ENCODE measurements around the gene SLC37A1.

Gene SLC37A1

DNA sequence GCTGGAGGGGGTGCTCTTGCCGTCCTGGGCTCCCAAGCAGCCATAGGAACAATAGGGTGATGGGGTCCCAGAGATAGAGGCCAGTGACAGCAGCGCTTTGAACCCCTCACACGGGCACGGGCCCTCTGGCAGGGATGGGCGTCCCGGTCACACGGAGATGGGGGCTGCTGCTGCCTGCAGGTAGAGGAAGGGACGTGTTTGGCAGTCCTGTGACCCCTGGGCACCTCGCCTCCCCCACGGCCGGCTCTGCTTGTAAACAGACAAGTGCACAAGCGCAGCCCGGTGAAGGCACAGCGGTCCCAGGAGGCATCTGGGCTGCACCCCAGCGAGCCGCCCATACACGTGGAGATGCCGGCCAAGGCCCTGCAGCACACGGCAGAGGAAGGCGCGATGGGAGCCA, 103.3 kb downstream of the SLC37A1 start:
- Histone ChIP-seq H3K27me3 (replicated peaks; ENCODE audit: control insufficient read depth, insufficient read depth, low read length) (no peaks in the 10 kb centered on the region; the same call in 1 of the 2 replicates), H3K4me3 (replicated peaks; ENCODE audit: low read depth, low read length) (no peak overlapping the region), H3K36me3 (ENCODE audit: control insufficient read depth, insufficient read depth, low read length) (no peaks in the 10 kb centered on the region)
- TF ChIP-seq, protein P1, sequence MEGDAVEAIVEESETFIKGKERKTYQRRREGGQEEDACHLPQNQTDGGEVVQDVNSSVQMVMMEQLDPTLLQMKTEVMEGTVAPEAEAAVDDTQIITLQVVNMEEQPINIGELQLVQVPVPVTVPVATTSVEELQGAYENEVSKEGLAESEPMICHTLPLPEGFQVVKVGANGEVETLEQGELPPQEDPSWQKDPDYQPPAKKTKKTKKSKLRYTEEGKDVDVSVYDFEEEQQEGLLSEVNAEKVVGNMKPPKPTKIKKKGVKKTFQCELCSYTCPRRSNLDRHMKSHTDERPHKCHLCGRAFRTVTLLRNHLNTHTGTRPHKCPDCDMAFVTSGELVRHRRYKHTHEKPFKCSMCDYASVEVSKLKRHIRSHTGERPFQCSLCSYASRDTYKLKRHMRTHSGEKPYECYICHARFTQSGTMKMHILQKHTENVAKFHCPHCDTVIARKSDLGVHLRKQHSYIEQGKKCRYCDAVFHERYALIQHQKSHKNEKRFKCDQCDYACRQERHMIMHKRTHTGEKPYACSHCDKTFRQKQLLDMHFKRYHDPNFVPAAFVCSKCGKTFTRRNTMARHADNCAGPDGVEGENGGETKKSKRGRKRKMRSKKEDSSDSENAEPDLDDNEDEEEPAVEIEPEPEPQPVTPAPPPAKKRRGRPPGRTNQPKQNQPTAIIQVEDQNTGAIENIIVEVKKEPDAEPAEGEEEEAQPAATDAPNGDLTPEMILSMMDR (IDR thresholded peaks at IDR 0.05; ENCODE audit: insufficient read depth, low read length, poor library complexity, severe bottlenecking): no peak
- DNase-seq (ENCODE audit: extremely low read depth, insufficient read length): no peak

GRCh38 chr21:42617486-42617885, 103.8 kb downstream of the SLC37A1 start:
- TF ChIP-seq, protein P1 (IDR thresholded peaks at IDR 0.05; ENCODE audit: insufficient read depth, low read length, poor library complexity, severe bottlenecking): no peak
- no peak for DNase-seq (ENCODE audit: extremely low read depth, insufficient read length)
- no peaks in the 10 kb centered on the region; the same call in 1 of the 2 replicates for H3K27me3 ChIP-seq (replicated peaks; ENCODE audit: control insufficient read depth, insufficient read depth, low read length)
- no peak overlapping the region for H3K4me3 ChIP-seq (replicated peaks; ENCODE audit: low read depth, low read length)
- no peaks in the 10 kb centered on the region for H3K36me3 ChIP-seq (ENCODE audit: control insufficient read depth, insufficient read depth, low read length)

DNA sequence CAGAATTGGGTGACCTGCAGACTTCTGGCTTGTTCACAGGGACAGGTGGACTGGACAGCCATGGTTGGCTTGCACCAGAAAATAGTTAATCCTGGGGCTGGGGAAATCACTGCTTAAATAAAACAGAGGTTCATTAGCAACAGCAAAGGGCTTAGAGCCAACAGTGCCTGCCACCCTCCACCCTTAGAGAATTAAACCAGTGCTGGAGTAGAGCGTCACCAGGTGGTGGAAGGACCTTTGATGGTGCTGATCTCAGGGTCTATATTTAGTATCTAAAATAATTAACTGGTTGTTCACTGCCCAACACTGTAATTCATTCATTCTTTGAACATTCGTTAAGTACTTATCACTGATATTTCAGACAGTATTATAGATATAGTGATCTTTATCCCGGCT, 105.1 kb downstream of the SLC37A1 start:
- TF ChIP-seq, protein P1 (IDR thresholded peaks at IDR 0.05; ENCODE audit: insufficient read depth, low read length, poor library complexity, severe bottlenecking): no peak
- Histone ChIP-seq H3K4me3 (replicated peaks; ENCODE audit: low read depth, low read length) (no peak overlapping the region), H3K27me3 (replicated peaks; ENCODE audit: control insufficient read depth, insufficient read depth, low read length) (no peaks in the 10 kb centered on the region; the same call in 1 of the 2 replicates), H3K36me3 (ENCODE audit: control insufficient read depth, insufficient read depth, low read length) (no peaks in the 10 kb centered on the region)
- no peak for DNase-seq (ENCODE audit: extremely low read depth, insufficient read length)

DNA sequence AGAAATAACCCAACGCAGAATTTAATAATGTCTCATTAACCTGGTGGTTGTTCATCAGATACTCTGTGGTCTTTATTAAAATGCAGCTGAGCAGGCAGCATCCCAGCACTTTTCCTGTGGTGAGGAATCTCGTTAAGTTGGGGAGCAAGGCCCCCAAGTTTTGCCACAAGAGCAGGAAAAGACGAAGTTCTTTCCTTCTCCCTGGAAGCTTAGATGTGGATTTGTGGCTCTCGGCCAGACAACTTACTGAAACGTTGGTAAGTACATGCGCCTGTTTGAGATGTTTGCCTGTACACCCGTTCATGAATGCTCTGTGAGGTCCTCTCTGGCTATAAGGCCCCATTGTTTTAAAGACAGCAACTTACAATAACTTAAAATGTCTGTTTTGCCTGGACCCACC, 105.5 kb downstream of the SLC37A1 start:
- Histone ChIP-seq H3K27me3 (replicated peaks; ENCODE audit: control insufficient read depth, insufficient read depth, low read length) (no peaks in the 10 kb centered on the region; the same call in 1 of the 2 replicates), H3K4me3 (replicated peaks; ENCODE audit: low read depth, low read length) (no peak overlapping the region), H3K36me3 (ENCODE audit: control insufficient read depth, insufficient read depth, low read length) (no peaks in the 10 kb centered on the region)
- no peak for DNase-seq (ENCODE audit: extremely low read depth, insufficient read length)
- TF ChIP-seq, protein P1 (IDR thresholded peaks at IDR 0.05; ENCODE audit: insufficient read depth, low read length, poor library complexity, severe bottlenecking): no peak

DNA sequence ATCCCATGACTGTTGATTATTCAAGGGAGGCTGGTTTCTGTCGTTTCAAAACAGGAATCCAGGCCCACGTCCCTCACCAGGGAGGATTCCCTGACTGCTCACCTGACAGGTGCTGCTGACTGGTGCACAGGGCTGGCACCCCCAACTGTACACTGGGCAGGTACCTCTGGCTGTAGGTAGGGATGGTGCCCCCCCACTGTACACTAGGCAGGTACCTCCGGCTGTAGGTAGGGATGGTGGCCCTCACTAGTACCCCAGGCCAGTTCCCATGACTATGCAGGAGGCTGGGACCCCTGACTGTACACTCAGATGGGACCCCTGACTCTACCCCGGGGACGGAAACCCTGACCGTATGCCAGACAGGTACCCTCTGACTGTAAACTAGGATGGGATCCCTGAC, 106.2 kb downstream of the SLC37A1 start:
- Histone ChIP-seq H3K4me3 (replicated peaks; ENCODE audit: low read depth, low read length) (no peak overlapping the region), H3K36me3 (ENCODE audit: control insufficient read depth, insufficient read depth, low read length) (no peaks in the 10 kb centered on the region), H3K27me3 (replicated peaks; ENCODE audit: control insufficient read depth, insufficient read depth, low read length) (no peaks in the 10 kb centered on the region; the same call in 1 of the 2 replicates)
- no peak for DNase-seq (ENCODE audit: extremely low read depth, insufficient read length)
- TF ChIP-seq, protein P1 (IDR thresholded peaks at IDR 0.05; ENCODE audit: insufficient read depth, low read length, poor library complexity, severe bottlenecking): no peak

Data from GM06990 (cell line).